HepG2 (cell line): Measurements from ENCODE around the gene MYPN. TPM values are rescaled to one million over a fixed set of nuclear protein-coding genes. Genes with fewer than 3 reads are reported as not detected.

Experiments
- CREM ChIP-seq, 2 experiments: sonication (generic) in 1 of 2; formaldehyde crosslinking in 1 of 2; IDR thresholded peaks; 2 replicates each; pipeline versions ENCODE4 v1.4.0 to v1.6.1; 2016 to 2020; ENCODE audit warnings: antibody characterized with exemption in 1 of 2, mild to moderate bottlenecking in 1 of 2, missing genetic modification reagents in 1 of 2
- EP300 ChIP-seq, 3 experiments: sonication (generic) in 1 of 3; formaldehyde crosslinking in 1 of 3; IDR thresholded peaks; 2 replicates each; pipeline versions ENCODE4 v1.5.1 to v1.6.1; 2011 to 2020; ENCODE audit warnings: low read depth in 2 of 3, low read length in 2 of 3, borderline replicate concordance in 1 of 3, improper control_type of control experiment in 1 of 3, mild to moderate bottlenecking in 1 of 3, missing genetic modification reagents in 1 of 3, moderate library complexity in 1 of 3
- FOSL2 ChIP-seq: sonication (generic); formaldehyde crosslinking; IDR thresholded peaks from 2 replicates; pipeline ENCODE4 v1.4.0; 2020; ENCODE audit warnings: missing genetic modification reagents
- FOXM1 ChIP-seq: sonication (generic); formaldehyde crosslinking; IDR thresholded peaks from 2 replicates; pipeline ENCODE4 v1.5.0; 2020; ENCODE audit warnings: missing genetic modification reagents
- FOXP1 ChIP-seq, 2 experiments: fragments of 450-650 bp in 1 of 2; IDR thresholded peaks; 2 replicates each; pipeline ENCODE4 v1.6.1; 2017 to 2018; ENCODE audit warnings: antibody characterized with exemption in 1 of 2
- FOXP4 ChIP-seq: sonication (generic); formaldehyde crosslinking; IDR thresholded peaks from 2 replicates; pipeline ENCODE4 v1.4.0; 2020; ENCODE audit warnings: missing genetic modification reagents
- GABPA ChIP-seq, 2 experiments: IDR thresholded peaks; 2 replicates each; pipeline ENCODE4 v1.6.1; 2011 to 2016; ENCODE audit warnings: low read depth in 2 of 2, low read length in 1 of 2, missing biosample characterization in 1 of 2, missing genetic modification characterization in 1 of 2
- HHEX ChIP-seq: IDR thresholded peaks from 2 replicates; pipeline ENCODE4 v1.6.1; 2016; ENCODE audit warnings: control low read depth
- HIVEP1 ChIP-seq: sonication (generic); formaldehyde crosslinking; IDR thresholded peaks from 2 replicates; pipeline ENCODE4 v1.4.0; 2020; ENCODE audit warnings: mild to moderate bottlenecking, missing genetic modification reagents
- MYPOP ChIP-seq: sonication (generic); formaldehyde crosslinking; IDR thresholded peaks from 2 replicates; pipeline ENCODE4 v1.8.1; 2023; ENCODE audit warnings: mild to moderate bottlenecking, moderate library complexity, missing genetic modification reagents
- NCOR1 ChIP-seq: fragments of 200-600 bp; sonication (generic); IDR thresholded peaks from 2 replicates; pipeline ENCODE4 v1.7.0; 2017; ENCODE audit warnings: antibody characterized with exemption, low read length, borderline replicate concordance
- SOX13 ChIP-seq, 3 experiments: fragments of 450-650 bp in 1 of 3; sonication (generic) in 1 of 3; formaldehyde crosslinking in 1 of 3; IDR thresholded peaks in 2 of 3; conservative IDR thresholded peaks in 1 of 3; 2 replicates each; pipeline versions ENCODE4 v1.5.0 to v1.6.1; 2016 to 2020; ENCODE audit warnings: antibody characterized with exemption in 1 of 3, mild to moderate bottlenecking in 1 of 3, missing compliant biosample characterization in 1 of 3, missing genetic modification reagents in 1 of 3, moderate library complexity in 1 of 3
- SUZ12 ChIP-seq: fragments of 150-350 bp; IDR thresholded peaks from 2 replicates; pipeline ENCODE4 v1.6.1; 2014; ENCODE audit warnings: low read depth, low read length
- TCF7 ChIP-seq: sonication (generic); IDR thresholded peaks from 2 replicates; pipeline ENCODE4 v1.6.1; 2016; ENCODE audit warnings: antibody characterized with exemption, low read depth
- ZMYM2 ChIP-seq: sonication (generic); formaldehyde crosslinking; IDR thresholded peaks from 2 replicates; pipeline ENCODE4 v1.8.0; 2022; ENCODE audit warnings: mild to moderate bottlenecking, missing genetic modification reagents
- ZNF20 ChIP-seq: sonication (generic); formaldehyde crosslinking; IDR thresholded peaks from 2 replicates; pipeline ENCODE4 v1.4.0; 2020; ENCODE audit warnings: mild to moderate bottlenecking, moderate library complexity, missing genetic modification reagents
- ZNF329 ChIP-seq: sonication (generic); formaldehyde crosslinking; IDR thresholded peaks from 2 replicates; pipeline ENCODE4 v1.9.0; 2021; ENCODE audit warnings: low read depth, mild to moderate bottlenecking, missing genetic modification reagents
- ZNF362 ChIP-seq: sonication (generic); formaldehyde crosslinking; IDR thresholded peaks from 2 replicates; pipeline ENCODE4 v1.4.0; 2020; ENCODE audit warnings: missing genetic modification reagents, mild to moderate bottlenecking, borderline replicate concordance
- ZNF383 ChIP-seq: sonication (generic); formaldehyde crosslinking; IDR thresholded peaks from 2 replicates; pipeline ENCODE4 v1.4.0; 2020; ENCODE audit warnings: missing genetic modification reagents, mild to moderate bottlenecking, borderline replicate concordance
- ZNF44 ChIP-seq: sonication (generic); formaldehyde crosslinking; IDR thresholded peaks from 2 replicates; pipeline ENCODE4 v1.5.1; 2020; ENCODE audit warnings: mild to moderate bottlenecking, missing genetic modification reagents
- ZNF589 ChIP-seq: sonication (generic); formaldehyde crosslinking; conservative IDR thresholded peaks from 2 replicates; pipeline ENCODE4 v1.8.0; 2022; ENCODE audit warnings: mild to moderate bottlenecking, moderate library complexity, missing genetic modification reagents
- ZNF639 ChIP-seq: conservative IDR thresholded peaks from 2 replicates; pipeline ENCODE4 v1.6.1; 2018; ENCODE audit warnings: missing genetic modification reagents
- ZNF816 ChIP-seq: sonication (generic); formaldehyde crosslinking; IDR thresholded peaks from 2 replicates; pipeline ENCODE4 v1.8.0; 2022; ENCODE audit warnings: missing genetic modification reagents, mild to moderate bottlenecking, borderline replicate concordance
- polyA plus RNA-seq, 8 experiments: library from polyadenylated mRNA; depleted of rRNA in 3 of 8; stranded (reverse) in 7 of 8; unstranded in 1 of 8; fragments of >200 nt; fragmentation: Illumina TruSeq in 4 of 8; extraction: Trizol in 4 of 8; gene quantifications; 2 replicates each; pipeline versions ENCODE4 v1.2.1 to v1.2.3, GENCODE V29; 2011 to 2016; ENCODE audit warnings: low read depth in 4 of 8, missing spikeins in 1 of 8, mixed read lengths in 1 of 8; ENCODE audit not compliant: insufficient read depth in 1 of 8
- total RNA-seq, 5 experiments: library from RNA; depleted of rRNA; stranded (reverse); fragments of >200 nt; fragmentation: Illumina TruSeq; extraction: Trizol; gene quantifications; 2 replicates each; pipeline ENCODE4 v1.2.3, GENCODE V29; 2016; ENCODE audit warnings: low read depth in 1 of 5

MYPN gene
- total and polyA plus RNA-seq, 2 of the 13 experiments (the other 11 are each of a cell fraction or from before 2014, with no cell fraction given): not detected

GRCh38 chr10:68153473-68154210 lies 44.4 kb downstream of the MYPN start (continued):
- TF ChIP-seq GABPA (IDR thresholded peaks at IDR 0.05; ENCODE audit: low read depth, low read length) (no peak), GABPA (CRISPR knock-in tag; IDR thresholded peaks at IDR 0.05; ENCODE audit: low read depth) (no peak), ZNF383 (CRISPR knock-in tag) (no peak), SUZ12 (no peak), MYPOP (peak; percentile 37; the same call in 1 of the 2 replicates), ZNF44 (CRISPR knock-in tag) (no peak), ZNF329 (CRISPR knock-in tag) (no peak), FOXP4 (peak; percentile 69), ZNF589 (no peak), ZNF816 (CRISPR knock-in tag) (no peak), TCF7 (0 out of 2 replicates have a peak, but pooled peaks have one; percentile 6), HIVEP1 (no peak), ZMYM2 (no peak), FOXP1 (IDR thresholded peaks at IDR 0.05) (peak; percentile 96), FOXP1 (CRISPR knock-in tag; IDR thresholded peaks at IDR 0.05) (peak; percentile 92), ZNF362 (0 out of 2 replicates have a peak, but pooled peaks have one; percentile 41), FOSL2 (peak; percentile 95), NCOR1 (no peak), FOXM1 (CRISPR knock-in tag) (no peak), ZNF639 (CRISPR knock-in tag) (no peak), HHEX (CRISPR knock-in tag) (no peak), ZNF20 (CRISPR knock-in tag) (no peak), EP300 (IDR thresholded peaks at IDR 0.05; ENCODE audit: low read depth in 2 of 2, low read length in 2 of 2) (peak in 1 of 2 experiments; percentile 14; a peak in 1 of 4 replicates), EP300 (CRISPR knock-in tag; IDR thresholded peaks at IDR 0.05; ENCODE audit: borderline replicate concordance) (no peak), CREM (IDR thresholded peaks at IDR 0.05) (no peak), CREM (CRISPR knock-in tag; IDR thresholded peaks at IDR 0.05) (no peak), SOX13 (IDR thresholded peaks at IDR 0.05) (no peak), SOX13 (CRISPR knock-in tag; conservative IDR thresholded peaks at IDR 0.05 in 1 of 2, IDR thresholded peaks at IDR 0.05 in 1 of 2) (peak in 1 of 2 experiments; percentile 26; a peak in 1 of 4 replicates)
